Measurements from ENCODE around the gene NDST1. TPM values are rescaled to one million over a fixed set of nuclear protein-coding genes. Genes with fewer than 3 reads are reported as not detected.
A peak's percentile ranks its signal among the peaks of the same experiment; 100 is the strongest.

Gene NDST1
- total and polyA plus RNA-seq, 2 of the 8 experiments (the other 6 are each of a cell fraction or from before 2014, with no cell fraction given): 27.0 to 72.0 TPM

DNA sequence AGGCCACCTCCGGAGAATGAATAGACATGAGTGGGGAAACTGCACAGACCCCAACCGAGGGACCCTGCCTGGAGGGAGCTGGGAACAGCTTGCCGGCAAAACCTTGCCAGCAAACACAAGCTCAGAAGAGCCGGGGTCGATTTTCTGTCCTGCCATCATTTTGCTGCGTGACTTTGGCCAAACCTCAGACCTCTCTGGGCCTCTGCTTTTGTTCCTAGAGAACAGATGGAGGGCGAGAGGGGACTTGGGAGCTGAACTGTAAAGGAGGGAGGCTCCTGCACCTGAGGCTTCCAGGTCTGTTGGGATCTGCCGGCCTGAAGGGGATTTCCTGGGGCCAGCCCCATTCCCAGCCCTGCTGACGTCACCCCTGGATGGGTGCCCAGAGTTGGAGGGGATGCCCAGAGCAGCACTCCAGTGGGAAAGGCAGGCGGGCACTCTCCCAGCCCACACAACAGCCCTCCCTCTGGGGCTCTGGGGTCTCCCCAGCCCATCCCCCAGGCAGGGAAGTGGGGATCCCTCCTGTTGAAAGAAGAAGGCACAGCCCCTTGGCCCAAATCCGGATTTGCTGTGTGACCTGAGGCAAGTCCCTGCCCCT, 92.1 kb downstream of the NDST1 start:
- no peak overlapping the region for H2BK15ac ChIP-seq (ENCODE audit: low read length)
- H4K20me1 ChIP-seq (replicated peaks in 1 of 2; ENCODE audit: control insufficient read depth in 1 of 2, insufficient read depth in 2 of 2, low read length in 2 of 2): no peaks in the 10 kb centered on the region
- no peak overlapping the region for H3K56ac ChIP-seq (replicated peaks; ENCODE audit: insufficient read length, low read depth, low read length)
- no peak overlapping the region for H2BK20ac ChIP-seq (ENCODE audit: low read length)
- DNase-seq (ENCODE audit: low read depth in 1 of 2, low spot score in 2 of 2) (no peak), FAIRE-seq (no peak)
- H3K4me3 ChIP-seq (ENCODE audit: extremely low read depth in 1 of 4, insufficient read depth in 2 of 4, low read depth in 3 of 4, low read length in 4 of 4): no peak overlapping the region
- no peaks in the 10 kb centered on the region; a peak in 1 of 7 replicates for H3K4me1 ChIP-seq (replicated peaks in 1 of 4; ENCODE audit: control insufficient read depth in 3 of 4, insufficient read depth in 4 of 4, low read length in 3 of 4)
- H2AFZ ChIP-seq (ENCODE audit: low read length): peak overlapping the region; percentile 32; the same call in 1 of the 2 replicates
- POLR2A ChIA-PET (ENCODE audit: partially characterized antibody): no interaction called here
- H3K18ac ChIP-seq (ENCODE audit: extremely low read depth, low read length): no peak overlapping the region
- H3K4ac ChIP-seq (replicated peaks; ENCODE audit: insufficient read length, low read depth, low read length): no peak overlapping the region
- no peak overlapping the region for H2AK5ac ChIP-seq (ENCODE audit: low read depth, low read length)
- H4K91ac ChIP-seq (replicated peaks; ENCODE audit: insufficient read length, low read length): no peak overlapping the region
- H3K23me2 ChIP-seq (ENCODE audit: low read depth, low read length): no peaks in the 10 kb centered on the region
- no peak overlapping the region for H2BK5ac ChIP-seq (ENCODE audit: low read depth, low read length)
- H3K27ac ChIP-seq (ENCODE audit: low read depth, low read length): no peak overlapping the region
- H3K79me2 ChIP-seq (ENCODE audit: control insufficient read depth in 1 of 2, insufficient read depth in 2 of 2, low read length in 2 of 2): no peaks in the 10 kb centered on the region
- H3K27me3 ChIP-seq (replicated peaks in 1 of 4; ENCODE audit: control insufficient read depth in 3 of 4, extremely low read depth in 1 of 4, insufficient read depth in 3 of 4, low read length in 3 of 4): no peaks in the 10 kb centered on the region
- no peak overlapping the region for H3K9ac ChIP-seq (replicated peaks in 1 of 4; ENCODE audit: extremely low read depth in 1 of 4, low read depth in 3 of 4, low read length in 3 of 4)
- no peak overlapping the region for H3K23ac ChIP-seq (ENCODE audit: insufficient read length)
- H3K36me3 ChIP-seq (ENCODE audit: control insufficient read depth in 2 of 4, insufficient read depth in 4 of 4, low read length in 3 of 4): no peaks in the 10 kb centered on the region
- H3K14ac ChIP-seq (ENCODE audit: insufficient read length): no peak overlapping the region
- H2BK120ac ChIP-seq (replicated peaks; ENCODE audit: low read depth, low read length): no peak overlapping the region
- 82% methylated on average over 11 of the region's 11 CpGs; no CpG with 5 or more reads in 1 of the 2 experiments for WGBS, 2 experiments (ENCODE audit: extremely low coverage in 1 of 2, insufficient coverage in 1 of 2, insufficient read length in 1 of 2, insufficient replicate concordance in 2 of 2, low coverage in 1 of 2, low lambda C conversion rate in 2 of 2, missing lambda C conversion rate in 1 of 2)
- H3K4me2 ChIP-seq (ENCODE audit: insufficient read depth in 1 of 2, low read depth in 2 of 2, low read length in 2 of 2): no peak overlapping the region
- no peaks in the 10 kb centered on the region for H3K79me1 ChIP-seq (ENCODE audit: low read depth, low read length)
- no peak overlapping the region for H4K8ac ChIP-seq (ENCODE audit: extremely low read depth, insufficient read depth, low read length)
- no peak overlapping the region for H4K5ac ChIP-seq (ENCODE audit: insufficient read length, low read depth, low read length)
- no peak overlapping the region for H2BK12ac ChIP-seq (ENCODE audit: low read depth, low read length)
- H3K9me3 ChIP-seq (ENCODE audit: insufficient read depth in 2 of 2, low read depth in 1 of 2, low read length in 1 of 2): no peaks in the 10 kb centered on the region
- CTCF ChIA-PET (ENCODE audit: partially characterized antibody): interaction anchor here (0.7 to 2.1 kb wide), 5 partner anchors 9 to 76 kb away, joined by 3 to 9 read pairs (median 4); no protein-coding TSS in a partner anchor
- TF ChIP-seq SP2 (IDR thresholded peaks at IDR 0.05; ENCODE audit: low read length) (no peak), TAF7 (optimal IDR thresholded peaks at IDR 0.05; ENCODE audit: borderline replicate concordance, low read depth, low read length) (no peak), POU5F1 (IDR thresholded peaks at IDR 0.05; ENCODE audit: low read depth, low read length) (no peak), JUND (IDR thresholded peaks at IDR 0.05; ENCODE audit: low read length) (no peak), RNF2 (IDR thresholded peaks at IDR 0.05; ENCODE audit: borderline replicate concordance, low read depth, low read length, missing control alignments, poor library complexity, severe bottlenecking) (no peak), SUZ12 (IDR thresholded peaks at IDR 0.05; ENCODE audit: low read length) (no peak), TCF12 (IDR thresholded peaks at IDR 0.05; ENCODE audit: low read depth, low read length) (no peak), CHD1 (IDR thresholded peaks at IDR 0.05; ENCODE audit: low read depth, low read length) (no peak), FOSL1 (IDR thresholded peaks at IDR 0.05; ENCODE audit: insufficient read depth, low read depth, low read length) (no peak), PHF8 (conservative IDR thresholded peaks at IDR 0.05; ENCODE audit: low read depth, low read length) (no peak), CREB1 (IDR thresholded peaks at IDR 0.05) (no peak), MAFK (IDR thresholded peaks at IDR 0.05; ENCODE audit: low read depth, low read length) (no peak)
- TF ChIP-seq, protein P1, sequence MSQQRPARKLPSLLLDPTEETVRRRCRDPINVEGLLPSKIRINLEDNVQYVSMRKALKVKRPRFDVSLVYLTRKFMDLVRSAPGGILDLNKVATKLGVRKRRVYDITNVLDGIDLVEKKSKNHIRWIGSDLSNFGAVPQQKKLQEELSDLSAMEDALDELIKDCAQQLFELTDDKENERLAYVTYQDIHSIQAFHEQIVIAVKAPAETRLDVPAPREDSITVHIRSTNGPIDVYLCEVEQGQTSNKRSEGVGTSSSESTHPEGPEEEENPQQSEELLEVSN (IDR thresholded peaks at IDR 0.05): no peak
